Measurements from ENCODE around the gene WFS1.

The WFS1 gene

DNA sequence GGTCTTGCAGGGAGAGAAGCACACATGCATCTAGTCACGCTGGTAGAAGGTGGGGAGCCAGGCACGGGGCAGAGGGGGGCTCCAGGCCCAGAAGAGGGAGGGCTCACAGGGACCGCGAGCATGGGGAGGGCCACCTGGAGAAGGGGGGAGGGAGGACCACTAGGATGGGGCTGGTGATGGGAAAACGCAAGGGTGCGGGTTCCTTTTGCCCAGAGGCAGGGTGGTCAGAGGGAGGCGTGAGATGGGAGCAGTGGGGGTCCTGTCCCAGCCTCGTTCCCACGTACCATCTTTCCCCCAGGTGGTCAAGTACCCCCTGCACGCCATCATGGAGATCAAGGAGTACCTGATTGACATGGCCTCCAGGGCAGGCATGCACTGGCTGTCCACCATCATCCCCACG, 30.7 kb downstream of the WFS1 start:
- DNase-seq (ENCODE audit: low spot score) = no peak

DNA sequence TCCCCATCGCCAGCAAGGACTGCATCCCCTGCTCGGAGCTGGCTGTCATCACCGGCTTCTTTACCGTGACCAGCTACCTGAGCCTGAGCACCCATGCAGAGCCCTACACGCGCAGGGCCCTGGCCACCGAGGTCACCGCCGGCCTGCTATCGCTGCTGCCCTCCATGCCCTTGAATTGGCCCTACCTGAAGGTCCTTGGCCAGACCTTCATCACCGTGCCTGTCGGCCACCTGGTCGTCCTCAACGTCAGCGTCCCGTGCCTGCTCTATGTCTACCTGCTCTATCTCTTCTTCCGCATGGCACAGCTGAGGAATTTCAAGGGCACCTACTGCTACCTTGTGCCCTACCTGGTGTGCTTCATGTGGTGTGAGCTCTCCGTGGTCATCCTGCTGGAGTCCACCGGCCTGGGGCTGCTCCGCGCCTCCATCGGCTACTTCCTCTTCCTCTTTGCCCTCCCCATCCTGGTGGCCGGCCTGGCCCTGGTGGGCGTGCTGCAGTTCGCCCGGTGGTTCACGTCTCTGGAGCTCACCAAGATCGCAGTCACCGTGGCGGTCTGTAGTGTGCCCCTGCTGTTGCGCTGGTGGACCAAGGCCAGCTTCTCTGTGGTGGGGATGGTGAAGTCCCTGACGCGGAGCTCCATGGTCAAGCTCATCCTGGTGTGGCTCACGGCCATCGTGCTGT, 31.5 kb downstream of the WFS1 start:
- DNase-seq (ENCODE audit: low spot score) = no peak

DNA sequence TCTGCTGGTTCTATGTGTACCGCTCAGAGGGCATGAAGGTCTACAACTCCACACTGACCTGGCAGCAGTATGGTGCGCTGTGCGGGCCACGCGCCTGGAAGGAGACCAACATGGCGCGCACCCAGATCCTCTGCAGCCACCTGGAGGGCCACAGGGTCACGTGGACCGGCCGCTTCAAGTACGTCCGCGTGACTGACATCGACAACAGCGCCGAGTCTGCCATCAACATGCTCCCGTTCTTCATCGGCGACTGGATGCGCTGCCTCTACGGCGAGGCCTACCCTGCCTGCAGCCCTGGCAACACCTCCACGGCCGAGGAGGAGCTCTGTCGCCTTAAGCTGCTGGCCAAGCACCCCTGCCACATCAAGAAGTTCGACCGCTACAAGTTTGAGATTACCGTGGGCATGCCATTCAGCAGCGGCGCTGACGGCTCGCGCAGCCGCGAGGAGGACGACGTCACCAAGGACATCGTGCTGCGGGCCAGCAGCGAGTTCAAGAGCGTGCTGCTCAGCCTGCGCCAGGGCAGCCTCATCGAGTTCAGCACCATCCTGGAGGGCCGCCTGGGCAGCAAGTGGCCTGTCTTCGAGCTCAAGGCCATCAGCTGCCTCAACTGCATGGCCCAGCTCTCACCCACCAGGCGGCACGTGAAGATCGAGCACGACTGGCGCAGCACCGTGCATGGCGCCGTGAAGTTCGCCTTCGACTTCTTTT, 32.2 kb downstream of the WFS1 start:
- no peak for DNase-seq (ENCODE audit: low spot score)

DNA sequence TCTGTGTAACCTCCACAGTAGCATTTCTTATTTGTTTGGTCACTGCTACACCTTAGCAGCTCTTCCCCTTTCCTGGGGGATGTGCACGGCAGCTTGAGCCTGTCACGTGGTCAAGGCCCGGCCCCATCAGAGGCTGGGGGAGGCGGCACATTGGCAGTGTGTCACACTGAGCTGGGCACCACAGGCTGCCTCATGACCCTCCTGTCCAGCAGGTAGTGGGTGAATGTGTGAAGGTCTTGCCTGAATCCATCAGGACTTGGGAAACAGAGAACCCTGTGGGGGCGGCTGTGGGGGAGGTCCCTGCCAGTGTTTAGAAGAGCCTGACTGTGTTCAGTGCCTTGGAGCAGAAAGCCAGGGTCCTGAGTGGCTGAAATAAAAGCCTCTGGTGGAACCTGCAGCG, 33.2 kb downstream of the WFS1 start:
- no peak for DNase-seq (ENCODE audit: low spot score)

DNA sequence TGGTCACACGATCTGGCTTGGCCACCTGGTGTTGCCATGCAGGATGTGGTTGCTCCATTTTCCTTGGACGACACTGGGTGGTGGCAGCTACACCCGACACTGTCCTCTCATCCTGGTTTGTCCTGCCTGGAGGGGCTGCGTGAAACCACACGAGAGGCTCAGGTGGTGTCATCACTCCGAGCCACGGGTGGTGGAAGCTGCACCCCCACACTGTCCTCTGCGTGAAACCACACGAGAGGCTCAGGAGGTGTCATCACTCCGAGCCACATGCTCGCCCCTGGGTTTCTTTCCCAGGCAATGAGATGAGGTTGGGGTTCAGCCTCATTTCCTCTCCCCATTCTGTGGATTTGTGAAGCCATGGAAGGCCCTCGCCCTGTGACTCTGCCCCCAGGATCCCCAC, 34.3 kb downstream of the WFS1 start:
- DNase-seq (ENCODE audit: low spot score) = no peak

DNA sequence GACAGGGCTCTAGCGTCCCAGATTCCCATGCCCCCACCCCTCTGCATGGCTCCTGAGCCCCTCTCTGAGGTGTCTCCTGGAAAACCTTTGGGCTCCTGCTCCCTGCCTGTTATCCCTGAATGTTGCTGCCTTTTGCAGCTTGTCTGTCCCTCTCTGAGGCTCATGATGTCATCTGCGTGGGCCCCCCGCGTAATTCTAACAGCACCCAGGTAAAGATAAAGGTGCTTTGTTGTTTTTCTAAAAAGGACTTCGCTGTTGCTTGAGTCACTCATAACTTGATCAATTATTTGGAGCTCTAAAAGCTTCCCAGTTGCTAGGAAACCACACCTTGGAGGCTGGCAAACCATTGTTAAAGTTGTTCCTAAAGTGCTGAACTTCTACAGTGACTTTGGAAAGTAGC, 36.6 kb downstream of the WFS1 start:
- no peak for DNase-seq (ENCODE audit: low spot score)

DNA sequence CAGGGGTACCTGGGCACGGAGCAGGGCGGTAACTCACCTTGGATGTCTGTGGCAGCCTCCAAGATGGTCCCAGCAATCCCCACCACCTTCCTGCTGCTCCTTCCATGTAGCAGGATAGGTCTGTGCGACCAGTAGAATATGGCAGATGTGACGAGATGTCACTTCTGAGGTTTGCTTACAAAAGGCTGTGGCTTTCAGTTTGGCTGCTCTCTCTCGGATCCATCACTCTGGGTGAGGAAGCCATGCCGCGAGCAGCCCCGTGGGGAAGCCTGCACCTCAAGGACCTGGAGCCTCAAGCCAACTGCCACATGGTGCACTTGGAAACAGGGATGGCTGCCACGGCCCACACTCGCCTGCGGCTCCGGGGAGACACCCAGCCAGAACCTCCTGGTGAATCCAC, 37.6 kb downstream of the WFS1 start:
- DNase-seq (ENCODE audit: low spot score) = no peak

DNA sequence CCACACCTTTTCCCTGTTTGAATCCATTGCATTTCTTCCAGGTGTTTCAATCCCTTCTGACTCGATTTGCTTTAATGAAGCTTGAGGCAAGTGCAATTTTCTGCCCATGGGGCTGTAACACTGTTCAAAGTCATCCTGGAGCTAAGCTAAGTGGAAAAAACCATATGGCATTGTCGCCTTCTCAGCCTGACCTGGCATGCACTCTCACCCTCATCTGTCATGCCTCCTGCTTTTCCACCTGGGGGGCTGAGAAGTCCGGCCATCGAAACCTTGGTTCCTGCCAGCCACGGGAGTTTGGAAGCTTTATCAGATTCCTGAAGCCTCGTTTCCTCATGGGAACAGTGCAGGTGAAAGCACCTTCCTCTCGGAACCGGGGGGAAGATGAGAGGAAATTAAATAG, 38.2 kb downstream of the WFS1 start:
- no peak for DNase-seq (ENCODE audit: low spot score)

DNA sequence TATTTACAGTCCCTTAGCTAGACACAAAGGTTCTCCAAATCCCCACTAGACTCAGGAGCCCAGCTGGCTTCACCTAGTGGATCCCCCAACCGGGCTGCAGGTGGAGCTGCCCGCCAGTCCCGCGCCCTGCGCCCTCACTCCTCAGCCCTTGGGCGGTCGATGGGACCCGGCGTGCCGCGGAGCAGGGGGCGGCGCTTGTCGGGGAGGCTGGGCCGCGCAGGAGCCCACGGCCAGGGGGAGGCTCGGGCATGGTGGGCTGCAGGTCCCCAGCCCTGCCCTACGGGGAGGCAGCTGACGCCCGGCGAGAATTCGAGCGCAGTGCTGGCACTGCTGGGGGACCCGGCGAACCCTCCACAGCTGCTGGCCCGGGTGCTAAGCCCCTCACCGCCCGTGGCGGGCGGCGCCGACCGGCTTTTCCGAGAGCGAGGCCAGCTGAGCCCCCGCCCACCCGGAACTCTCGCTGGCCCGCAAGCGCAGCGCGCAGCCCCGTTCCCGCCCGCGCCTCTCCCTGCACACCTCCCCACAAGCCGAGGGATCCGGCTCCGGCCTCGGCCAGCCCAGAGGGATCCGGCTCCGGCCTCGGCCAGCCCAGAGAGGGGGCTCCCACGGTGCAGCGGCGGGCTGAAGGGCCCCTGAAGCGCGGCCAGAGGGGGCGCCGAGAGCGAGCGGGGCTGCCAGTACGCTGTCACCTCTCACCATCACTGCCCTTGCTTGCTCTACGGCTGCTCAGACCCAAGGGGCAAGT, 39.4 kb downstream of the WFS1 start:
- DNase-seq (ENCODE audit: low spot score) = peak; percentile 36

DNA sequence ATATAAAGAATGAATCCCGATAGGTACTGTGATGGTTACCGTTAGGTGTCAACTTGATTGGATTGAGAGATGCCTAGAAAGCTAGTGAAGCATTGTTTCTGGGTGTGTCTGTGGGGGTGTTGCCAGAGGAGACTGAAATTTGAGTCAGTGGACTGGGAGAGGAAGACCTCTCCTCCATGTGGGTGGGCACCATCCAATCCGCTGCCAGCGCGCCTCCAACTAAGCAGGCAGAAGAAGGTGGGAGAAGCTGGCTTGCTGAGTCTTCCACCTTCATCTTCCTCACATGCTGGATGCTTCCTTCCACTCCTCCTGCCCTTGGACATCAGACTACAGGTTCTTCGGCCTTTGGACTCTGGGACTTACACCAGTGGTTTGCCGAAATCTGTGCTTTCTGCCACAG, 40.1 kb downstream of the WFS1 start:
- no peak for DNase-seq (ENCODE audit: low spot score)

DNA sequence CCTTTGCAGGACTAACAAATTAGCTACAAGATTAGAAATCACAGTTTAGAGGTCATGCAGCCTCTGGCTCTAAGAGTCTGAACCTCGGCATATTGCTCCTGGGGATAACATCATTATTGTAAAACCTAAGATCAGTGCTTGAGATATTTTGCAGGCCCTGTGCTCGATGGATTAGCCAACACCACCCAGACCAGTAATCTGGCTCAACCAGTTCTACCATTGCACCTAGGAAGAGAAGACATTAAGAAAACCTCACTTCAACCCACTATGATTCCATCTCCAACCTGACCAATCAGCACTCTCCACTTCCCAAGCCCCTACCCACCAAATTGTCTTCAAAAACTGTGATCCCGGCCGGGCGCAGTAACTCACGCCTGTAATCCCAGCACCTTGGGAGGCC, 43.6 kb downstream of the WFS1 start:
- DNase-seq (ENCODE audit: low spot score) = no peak

DNA sequence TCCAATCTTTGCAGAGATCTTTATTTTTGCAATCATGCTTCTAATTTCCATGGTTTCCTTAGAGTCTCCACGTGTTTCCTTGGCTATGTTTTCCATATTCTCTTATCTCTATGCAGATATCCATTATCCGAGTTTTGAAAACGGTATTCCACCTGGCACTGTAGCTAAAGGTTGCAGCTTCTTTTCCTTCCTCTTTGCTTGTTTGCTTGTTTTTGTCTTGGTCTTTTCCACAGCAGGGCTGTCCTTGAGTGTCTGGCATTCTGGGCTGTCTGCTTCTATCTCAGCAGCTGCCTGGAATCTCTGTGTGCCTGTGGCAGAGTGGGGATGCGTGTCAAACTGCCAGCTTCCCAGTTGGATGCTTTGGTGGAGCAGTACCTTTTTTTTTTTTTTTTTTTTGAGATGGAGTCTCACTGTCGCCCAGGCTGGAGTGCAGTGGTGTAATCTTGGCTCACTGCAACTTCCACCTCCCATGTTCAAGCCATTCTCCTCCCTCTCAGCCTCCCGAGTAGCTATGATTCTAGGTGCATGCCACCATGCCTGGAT, 46.9 kb downstream of the WFS1 start:
- no peak for DNase-seq (ENCODE audit: low spot score)

DNA sequence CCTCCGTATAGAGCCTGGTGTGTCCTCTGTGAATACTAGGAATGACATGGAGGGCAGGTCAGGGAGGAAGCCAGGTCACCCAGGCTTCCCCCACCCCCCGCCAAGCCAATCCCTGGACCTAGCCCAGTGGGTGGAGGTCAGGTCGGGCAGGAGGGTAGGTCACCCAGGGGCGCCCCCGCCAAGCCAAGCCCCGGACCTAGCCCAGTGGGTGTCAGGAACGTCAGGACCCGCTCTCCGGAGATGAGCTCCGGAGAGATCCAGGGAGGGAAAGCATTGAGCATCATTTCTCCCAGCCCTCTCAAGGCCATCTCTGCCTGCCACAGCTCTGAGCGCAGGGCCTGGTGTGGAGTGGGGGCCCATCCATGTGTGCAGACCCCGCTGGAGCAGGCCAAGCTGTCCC, 48.6 kb downstream of the WFS1 start:
- DNase-seq (ENCODE audit: low spot score) = no peak

DNA sequence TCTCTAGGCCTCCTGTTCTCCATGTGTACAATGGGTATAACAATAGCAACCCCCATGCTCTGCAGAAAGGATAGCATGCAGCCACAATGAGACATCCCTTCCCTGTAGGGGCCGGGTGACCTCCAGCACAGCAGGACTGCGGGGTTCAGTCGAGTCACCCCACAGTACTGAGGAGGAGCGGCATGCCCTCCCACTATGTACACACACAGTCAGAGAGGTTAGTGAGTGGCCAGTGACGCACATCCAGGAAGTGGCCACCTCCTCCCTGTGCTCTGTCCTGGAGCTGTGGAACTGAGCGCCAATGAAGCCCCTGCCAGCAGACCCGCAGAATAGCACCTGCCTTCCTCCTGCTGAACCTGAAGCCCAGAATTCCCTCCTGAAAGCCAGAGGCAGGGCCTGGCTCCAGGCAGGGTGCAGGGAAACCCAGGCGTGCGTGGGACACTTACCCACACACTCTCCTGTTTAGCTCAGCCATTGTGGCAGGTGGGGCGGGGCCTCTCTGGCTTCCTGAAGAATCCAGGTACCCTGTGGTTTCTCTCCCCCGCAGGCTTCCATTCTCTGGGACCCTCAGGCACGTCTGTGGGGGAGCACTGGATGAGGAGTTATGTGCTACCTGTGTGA, 50.0 kb downstream of the WFS1 start:
- DNase-seq (ENCODE audit: low spot score) = no peak

DNA sequence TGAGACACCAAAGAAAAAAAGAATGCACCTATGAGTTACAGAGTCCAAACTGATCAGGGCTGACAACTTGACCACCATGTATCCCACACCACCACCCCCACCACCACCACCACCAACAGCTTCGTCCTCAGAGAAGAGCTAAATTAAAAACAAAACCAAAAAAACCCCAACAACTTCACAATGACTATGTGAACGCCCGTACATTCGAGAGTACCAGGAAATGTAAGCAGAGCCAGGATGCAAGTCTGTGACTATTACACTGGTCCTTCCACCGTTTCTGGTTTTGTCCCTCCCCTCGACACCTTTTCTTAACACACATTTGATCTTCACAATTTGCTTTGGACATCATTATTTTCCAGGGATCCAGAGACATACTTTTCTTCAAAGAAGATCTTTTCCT, 51.0 kb downstream of the WFS1 start:
- DNase-seq (ENCODE audit: low spot score) = no peak

DNA sequence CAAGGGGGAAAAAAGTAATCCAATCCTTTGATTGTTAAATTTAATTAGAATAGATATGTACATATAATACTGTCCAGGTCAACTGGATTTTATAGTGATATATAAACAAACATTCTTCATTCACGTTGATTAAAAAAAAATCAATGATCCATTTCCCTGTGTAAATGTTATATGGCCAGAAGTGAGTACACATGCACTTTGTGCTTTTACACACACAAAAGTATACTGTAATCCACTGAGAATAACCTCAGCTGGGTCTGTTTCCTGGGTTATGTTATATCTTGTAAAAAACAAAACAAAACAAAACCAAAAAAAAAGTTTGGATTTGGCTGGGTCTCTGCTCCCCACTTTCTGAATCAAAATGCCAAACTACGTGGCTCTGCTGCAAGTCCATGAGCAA, 51.7 kb downstream of the WFS1 start:
- no peak for DNase-seq (ENCODE audit: low spot score)

DNA sequence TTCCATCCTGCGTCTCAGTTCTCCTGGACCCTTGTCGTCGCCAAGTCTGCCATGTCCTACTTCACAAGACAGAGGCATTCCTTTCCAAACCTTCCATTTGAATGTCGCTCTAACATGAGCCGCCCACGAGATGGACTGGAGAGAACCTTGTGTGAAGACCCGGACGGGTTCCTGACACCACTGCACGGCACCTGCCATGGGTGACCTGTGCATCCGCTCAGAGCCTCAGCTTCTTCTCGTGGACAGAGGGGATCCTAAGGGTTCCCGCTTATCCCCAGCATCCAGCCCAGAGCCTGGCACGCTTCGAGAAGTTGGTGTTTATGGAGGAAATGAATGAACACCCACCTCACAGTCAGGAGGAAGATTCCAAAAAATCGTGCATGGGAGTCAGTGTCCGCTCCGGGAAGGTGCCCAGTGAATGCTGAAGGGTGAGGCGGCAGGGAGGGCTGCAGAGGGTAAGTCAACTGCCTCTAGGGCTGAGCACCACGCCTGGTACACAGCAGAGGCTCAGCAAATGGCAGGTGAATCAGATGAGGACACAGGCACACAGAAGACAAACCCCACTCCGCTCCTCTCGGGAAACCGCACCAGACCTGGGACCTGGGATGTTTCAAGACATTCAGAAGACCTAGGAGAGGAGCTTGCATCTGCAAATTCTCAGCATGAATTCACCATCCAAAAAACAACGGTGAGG, 52.6 kb downstream of the WFS1 start:
- DNase-seq (ENCODE audit: low spot score) = no peak

DNA sequence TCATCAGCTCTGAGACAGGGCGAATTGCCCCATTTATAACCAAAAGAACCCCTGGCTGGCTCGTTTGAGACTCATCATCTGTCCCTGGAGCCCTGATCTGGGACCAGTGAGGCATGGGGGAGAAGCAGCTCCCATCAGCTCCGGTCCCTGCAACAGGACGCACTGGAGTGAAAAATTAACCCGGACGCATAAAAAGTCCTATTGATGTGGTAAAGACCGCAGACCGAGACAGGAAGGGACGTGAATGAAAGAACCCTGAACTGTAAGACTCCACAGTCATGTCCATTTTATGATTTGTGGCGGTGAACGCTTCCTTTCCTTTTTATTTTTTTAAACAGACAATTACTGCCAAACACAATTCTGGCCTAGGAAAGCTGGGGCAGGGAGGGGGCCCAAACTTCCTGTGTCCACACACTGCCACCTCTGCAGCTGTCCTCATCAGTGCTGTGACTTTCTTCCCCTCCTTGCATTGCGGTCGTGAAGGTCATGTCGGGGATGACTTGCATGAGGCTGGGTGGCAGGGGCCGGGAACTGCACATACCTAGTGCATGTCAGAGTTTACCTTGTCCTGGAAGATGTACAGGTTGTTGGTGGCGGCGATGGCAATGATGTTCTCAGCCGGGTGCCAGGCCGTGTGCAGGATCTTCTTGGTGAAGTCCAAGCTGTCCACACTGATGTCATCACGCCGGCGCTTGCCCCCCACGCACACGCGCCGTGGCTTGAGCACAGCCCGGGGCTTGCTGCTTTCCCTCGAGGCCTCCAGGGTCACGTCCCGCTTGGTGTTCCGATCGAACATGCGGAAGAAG, 53.3 kb downstream of the WFS1 start:
- no peak for DNase-seq (ENCODE audit: low spot score)

DNA sequence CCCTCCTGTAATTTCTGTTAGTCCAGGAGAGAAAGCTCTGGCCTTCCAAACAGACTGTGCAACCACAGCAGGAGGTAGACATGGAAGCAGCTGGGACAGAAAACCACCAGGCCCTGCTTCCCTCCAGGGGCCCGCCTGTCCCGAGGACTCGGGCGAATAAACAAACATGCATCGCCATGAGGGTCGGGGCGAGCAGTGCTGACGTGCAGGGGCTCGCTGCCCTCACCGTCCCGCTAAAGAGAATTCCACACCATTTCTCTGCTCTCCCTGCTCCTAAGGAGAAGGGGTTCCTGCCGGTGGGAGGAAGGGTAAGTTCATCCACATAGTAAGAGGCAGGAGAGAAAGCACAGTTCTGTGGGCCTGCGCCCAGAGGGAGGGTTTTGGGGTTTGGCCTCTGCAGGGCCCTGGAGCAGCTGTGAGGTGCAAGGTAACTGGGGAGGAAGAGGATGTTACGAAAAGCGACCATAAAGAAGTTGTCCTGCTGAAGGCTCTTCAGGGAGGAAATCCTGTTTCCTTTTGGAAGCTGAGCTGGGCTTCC, 54.9 kb downstream of the WFS1 start:
- no peak for DNase-seq (ENCODE audit: low spot score)

DNA sequence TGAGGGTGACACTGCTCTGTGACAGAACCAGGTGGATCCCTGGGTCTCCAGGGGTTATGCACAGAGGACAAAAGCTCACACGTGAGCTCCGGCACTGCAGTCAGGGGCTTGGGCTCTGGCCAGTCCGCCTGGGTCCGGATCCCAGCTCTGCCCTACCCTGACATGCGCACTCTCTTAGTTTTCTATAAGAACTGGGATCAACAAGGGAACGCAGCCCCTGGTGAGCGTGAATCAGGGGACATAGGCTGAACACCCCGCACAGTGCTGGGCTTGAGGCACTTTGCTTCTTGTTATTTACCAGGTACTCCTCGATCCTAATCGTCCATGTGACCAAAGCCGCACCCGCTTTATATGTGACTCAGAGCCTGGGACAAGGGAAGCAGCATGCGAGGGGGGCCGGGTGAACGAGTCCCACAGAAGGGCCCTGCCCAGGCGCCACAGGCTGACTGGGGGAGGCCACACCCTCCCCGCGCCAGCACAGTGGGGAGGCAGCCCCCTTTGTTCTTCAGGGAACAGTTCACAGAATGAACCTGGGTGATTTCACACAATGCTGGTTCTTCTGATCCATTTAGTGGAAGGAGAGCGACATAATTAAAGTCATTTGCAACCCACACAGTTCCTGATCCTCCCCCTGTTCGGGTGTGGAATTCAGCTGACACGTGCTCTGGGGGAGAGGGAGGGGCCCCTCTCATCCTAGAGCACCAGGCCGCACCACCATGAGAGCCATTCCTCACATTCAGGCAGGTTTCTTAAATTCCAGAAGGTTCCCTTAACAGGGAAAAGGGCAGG, 55.5 kb downstream of the WFS1 start:
- DNase-seq (ENCODE audit: low spot score) = no peak

All from HuH-7 (cell line).